Ammon's horn (tissue), 1 donor: ENCODE data around the gene MACROD2.

Experiments
- DNase-seq: peaks from one replicate; pipeline ENCODE4 v3.0.0-alpha.2; 2016; ENCODE audit warnings: low spot score

The MACROD2 gene

GRCh38 chr20:15919118-15919517 lies 1923.8 kb downstream of the MACROD2 start:
- DNase-seq, result no peak

DNA sequence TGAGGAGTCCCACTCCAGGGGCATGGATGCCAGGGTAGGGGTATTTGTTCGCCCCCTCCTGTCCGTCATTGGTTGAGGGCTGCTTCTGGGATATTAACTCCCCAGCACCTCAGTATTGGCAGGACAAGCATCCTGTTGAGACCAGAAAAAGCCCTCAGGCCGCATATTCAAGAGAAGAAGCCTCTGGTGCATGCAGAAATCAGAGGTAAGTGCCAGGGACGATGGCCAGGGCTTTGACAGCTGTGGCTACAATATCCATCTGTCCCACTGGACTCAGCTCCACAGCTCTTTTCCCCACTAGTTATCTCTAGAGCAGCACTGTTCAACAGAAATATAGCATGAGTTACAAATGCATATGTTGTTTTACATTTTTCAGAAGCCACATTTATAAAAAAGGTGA lies 1926.6 kb downstream of the MACROD2 start:
- DNase-seq, result no peak

GRCh38 chr20:15922556-15922955 lies 1927.2 kb downstream of the MACROD2 start:
- DNase-seq, result no peak

DNA sequence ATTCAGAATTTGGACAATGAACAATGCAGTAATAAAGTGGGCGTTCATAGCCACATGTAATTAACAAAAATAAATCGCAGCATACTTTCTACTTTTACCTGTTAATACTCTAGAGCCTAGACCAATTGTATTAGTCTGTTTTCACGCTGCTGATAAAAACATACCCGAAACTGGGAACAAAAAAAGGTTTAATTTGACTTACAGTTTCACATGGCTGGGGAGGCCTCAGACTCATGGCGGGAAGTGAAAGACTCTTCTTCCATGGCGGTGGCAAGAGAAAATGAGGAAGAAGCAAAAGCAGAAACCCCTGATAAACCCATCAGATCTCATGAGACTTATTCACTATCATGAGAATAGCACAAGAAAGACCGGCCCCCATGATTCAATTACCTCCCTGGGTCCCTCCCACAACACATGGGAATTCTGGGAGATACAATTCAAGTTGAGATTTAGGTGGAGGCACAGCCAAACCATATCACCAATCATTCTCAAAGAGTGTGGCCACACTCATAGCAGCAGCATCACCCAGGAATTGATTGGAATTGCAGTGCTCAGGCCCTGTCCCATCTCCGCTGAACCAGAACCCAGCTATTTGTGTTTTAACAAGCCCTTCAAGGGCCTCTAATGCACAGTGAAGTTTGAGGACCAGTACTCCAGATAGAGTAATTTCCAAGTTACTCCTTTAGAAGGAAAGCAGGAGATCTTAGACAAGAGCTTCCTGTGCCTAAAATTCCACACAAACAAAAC lies 1927.9 kb downstream of the MACROD2 start:
- no peak for DNase-seq

DNA sequence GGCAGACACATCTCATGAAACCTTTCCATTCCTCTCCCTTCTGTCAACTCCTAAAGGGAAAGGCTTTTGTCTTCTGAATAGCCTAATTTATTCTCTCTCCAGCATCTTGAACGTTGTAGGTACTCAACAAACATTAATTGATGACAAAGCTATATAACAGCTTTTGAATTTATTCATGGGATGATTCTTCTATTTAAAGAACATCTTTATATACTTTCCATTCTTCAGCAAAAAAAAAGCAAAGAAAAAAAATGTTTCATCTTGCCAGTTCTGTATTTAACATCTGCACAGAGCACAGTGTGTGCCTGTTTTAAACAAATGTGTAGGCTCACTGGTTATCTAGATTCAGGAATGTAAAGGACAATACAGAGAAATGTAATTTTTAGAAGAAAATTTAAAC lies 1929.2 kb downstream of the MACROD2 start:
- DNase-seq, result no peak

- no peak for DNase-seq
These were observed 1930.1 kb downstream of the MACROD2 start for GRCh38 chr20:15925376-15925775.

DNA sequence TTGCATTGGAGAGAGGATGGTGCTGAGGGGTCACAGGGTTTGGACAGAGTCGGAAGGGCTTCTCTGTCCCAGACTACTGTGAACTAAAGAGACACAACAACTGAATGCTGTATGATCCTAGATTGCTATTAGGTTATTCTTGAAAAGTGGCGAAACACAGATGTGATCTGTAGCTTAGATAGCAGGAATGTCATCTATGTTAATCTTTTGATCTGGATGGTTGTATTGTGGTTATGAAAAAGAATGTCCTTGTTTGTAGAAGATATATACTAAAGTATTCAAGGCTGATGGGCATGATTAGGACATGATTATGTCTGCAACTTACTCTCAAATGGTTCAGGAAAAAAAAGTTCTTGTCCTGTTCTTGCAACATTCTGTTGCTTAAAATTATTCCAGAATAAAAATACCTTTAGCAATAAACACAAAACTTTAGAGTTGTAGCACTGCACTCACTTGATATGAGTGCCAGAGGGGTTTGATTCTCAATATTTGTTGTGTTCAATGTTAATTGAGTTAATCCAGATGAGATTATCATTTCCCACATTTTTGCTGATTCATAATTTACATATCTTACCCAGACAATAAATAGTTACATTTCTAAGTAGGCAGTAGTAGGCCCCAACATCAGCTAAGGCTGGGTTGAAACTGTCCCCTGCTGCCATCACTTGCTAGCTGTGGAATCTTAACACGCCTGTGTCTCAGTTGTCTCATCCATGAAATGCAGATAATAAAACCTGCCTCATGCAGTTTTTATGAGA lies 1932.8 kb downstream of the MACROD2 start:
- no peak for DNase-seq

DNA sequence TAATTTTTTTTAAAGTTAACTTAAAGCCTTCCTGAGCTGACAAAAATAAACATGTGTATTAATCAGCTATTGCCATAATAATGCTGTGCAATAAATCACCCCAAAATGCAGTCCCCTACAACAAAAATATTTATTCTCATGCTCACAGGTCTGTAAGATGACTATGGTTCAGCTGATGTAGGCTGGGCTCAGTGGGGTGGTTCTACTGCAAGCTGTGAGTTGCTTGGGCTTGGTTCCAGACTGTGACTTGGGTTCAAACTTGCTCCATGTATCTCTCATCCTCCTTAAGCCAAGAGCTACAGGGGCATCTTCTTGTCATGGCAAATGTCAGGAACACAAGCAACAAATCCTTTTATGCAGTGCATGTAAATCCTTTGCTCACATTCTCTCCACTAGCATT lies 1933.6 kb downstream of the MACROD2 start:
- DNase-seq, result no peak

GRCh38 chr20:15930311-15931305 lies 1935.3 kb downstream of the MACROD2 start:
- peak; percentile 62 for DNase-seq

DNA sequence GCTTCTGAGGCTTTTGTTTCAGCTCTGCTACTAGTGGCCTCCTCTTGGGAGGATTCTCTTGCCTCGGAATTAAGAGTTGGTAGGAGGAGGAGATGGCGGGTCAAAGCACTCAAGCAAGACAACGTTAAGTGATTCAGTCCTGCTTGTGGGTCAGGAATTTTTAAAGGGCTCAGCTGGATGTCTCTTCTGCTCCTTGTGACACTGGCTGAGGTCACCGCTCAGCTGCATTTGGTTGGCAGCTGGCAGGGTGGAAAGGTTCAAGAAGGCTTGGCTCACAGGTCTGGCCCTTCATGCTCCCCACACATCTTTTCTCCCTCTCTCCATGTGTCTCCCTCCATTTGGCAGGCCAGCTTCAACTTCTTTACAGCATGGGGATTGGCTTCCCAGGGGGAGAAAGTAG lies 1936.6 kb downstream of the MACROD2 start:
- DNase-seq, result no peak

GRCh38 chr20:15937179-15937578 lies 1941.9 kb downstream of the MACROD2 start:
- peak; percentile 51 for DNase-seq

GRCh38 chr20:15938847-15939246 lies 1943.5 kb downstream of the MACROD2 start:
- no peak for DNase-seq

DNA sequence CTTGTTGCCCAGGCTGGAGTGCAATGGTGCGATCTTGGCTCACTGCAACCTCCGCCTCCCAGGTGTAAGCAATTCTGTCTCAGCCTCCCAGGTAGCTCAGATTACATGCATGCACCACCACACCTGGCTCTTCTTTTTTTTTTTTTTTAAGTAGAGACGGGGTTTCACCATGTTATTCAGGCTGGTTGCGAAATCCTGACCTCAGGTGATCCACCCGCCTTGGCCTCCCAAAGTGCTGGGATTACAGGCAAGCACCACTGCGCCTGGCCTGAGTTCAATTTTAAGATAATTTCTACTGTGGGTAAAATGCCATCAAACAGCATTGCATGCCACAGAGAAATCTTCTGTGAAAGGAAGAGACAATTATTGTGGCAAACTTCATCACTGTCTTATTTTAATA lies 1944.8 kb downstream of the MACROD2 start:
- no peak for DNase-seq

DNA sequence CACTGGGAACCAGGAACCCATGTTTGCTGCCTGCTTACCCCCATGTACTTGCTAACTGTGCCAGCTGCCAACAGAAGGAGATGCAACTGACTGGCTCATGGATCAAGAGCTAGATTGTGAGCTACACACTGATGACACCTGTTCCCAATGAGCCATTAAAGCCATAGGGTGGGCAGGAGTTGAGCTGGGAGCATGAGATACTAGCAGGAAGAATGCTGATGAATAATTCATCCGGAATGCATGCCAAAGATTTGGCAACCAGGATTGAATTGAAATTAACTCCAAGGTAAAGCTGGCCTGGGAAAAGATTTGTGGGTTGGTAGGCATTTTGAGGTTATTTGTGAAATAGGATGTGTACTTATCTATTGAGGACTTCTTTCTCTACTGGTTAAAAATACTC lies 1946.8 kb downstream of the MACROD2 start:
- peak; percentile 27 for DNase-seq

GRCh38 chr20:15945289-15945688 lies 1950.0 kb downstream of the MACROD2 start:
- no peak for DNase-seq

DNA sequence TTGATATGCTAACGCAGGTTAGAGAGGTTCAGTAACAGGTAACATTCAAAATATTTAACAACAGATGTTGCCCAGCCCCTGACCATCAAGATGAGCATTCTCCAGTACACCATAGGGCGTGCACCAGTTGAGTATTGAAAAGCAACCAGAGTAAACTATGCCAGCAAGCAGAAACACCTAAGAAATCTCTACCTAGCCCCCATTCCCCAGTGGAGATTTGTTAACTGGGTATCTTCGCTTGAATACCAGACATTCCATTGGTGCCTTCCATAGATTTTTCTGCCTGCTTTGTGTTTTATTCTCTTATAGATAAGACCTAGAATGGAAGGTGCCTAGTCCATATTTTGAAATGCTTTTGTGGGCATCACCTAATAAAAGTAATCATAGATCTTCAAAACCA lies 1954.1 kb downstream of the MACROD2 start:
- no peak for DNase-seq

DNA sequence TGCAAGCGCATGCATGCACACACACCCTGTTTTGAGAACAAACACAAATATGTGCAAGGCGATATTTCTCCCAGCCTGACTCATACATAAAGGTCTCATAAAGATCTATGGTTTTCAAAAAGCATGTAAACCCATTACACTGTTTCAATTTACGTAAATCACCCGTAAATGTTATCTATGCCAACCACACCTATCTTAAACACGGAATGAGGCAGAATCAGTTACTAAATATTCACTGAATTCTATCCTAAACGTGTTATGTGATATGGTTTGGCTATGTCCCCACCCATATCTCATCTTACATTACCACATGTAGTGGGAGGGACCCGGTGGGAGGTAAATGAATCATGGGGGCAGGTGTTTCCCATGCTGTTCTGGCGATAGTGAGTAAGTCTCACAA lies 1956.3 kb downstream of the MACROD2 start:
- peak; percentile 18 for DNase-seq

- no peak for DNase-seq
These were observed 1962.8 kb downstream of the MACROD2 start for GRCh38 chr20:15958142-15958541.

- DNase-seq, result no peak
These were observed 1969.8 kb downstream of the MACROD2 start for GRCh38 chr20:15965165-15965564.

GRCh38 chr20:15967334-15967733 lies 1972.0 kb downstream of the MACROD2 start:
- no peak for DNase-seq

DNA sequence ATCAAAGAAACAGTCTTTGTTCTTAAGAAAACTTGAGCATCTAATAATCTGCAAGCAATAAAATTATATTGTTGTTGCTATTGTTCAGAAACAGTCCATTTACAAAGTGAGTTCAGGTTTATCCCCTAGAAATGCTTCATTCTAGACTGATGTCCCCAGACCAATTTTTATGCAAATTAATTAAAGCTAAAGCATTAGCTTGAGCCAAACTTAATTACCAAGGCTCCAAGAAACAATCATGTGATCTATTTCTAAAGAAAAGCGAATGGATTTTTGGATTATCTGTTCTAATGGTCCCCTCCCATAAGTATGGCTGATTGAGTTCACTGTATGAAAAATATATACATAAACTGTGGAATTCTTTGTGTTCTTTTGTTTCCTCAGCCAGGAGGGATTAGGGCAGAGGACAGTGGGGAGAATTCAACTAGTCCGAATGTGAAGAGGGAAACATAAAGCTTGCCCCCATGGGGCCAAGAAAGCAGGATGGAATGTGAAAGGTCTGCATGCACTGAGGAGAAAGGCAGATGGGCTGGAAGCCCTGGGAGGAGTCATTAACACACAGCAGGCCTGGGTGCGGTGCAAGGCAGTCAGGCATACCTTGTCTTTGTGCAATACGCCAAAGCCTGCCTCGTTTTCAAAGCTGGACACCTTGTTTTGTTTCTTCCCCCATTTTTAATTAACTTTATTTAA lies 1980.9 kb downstream of the MACROD2 start:
- DNase-seq, result no peak

DNA sequence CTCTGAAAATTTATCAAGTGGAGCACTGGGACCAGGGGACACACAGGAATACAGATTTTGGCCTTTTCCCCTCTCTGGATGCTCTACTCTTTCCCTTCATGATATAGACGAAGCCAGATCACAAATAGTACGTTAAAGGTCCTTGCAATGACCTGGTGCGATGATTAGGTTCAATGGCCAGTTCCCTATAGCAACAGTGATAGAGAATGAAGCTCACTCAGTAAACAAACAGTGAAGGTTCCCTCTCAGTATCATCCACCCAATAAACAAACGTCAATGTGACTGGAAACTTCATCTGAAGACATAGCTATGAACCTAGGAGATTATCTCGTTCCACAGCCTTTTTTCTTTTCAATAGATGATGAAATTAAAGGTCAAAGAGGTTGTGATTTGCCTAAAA lies 1981.7 kb downstream of the MACROD2 start:
- DNase-seq, result no peak
